ENCODE results near the gene GNRH2.
"Not testable (repeated sequence)": the region's sequence is repeated elsewhere in the genome, so short reads cannot be mapped to it uniquely, and the experiment has no call there.

Gene GNRH2

GRCh38 chr20:3043322-3043721 lies at the start of gene GNRH2:
TSS of gene GNRH2 (plus strand) at chr20:3043622. CDS start at chr20:3044415, 793 bp downstream.
- DNase-seq = no peak

GRCh38 chr20:2995796-2996195 lies 47.6 kb upstream of the GNRH2 start:
- DNase-seq = no peak

- DNase-seq = no peak
Measured at GRCh38 chr20:2998728-2999127, 44.7 kb upstream of the GNRH2 start.

- no peak for DNase-seq
Measured at GRCh38 chr20:3000852-3001523, 42.4 kb upstream of the GNRH2 start.

GRCh38 chr20:3003416-3003815 lies 40.0 kb upstream of the GNRH2 start:
- no peak for DNase-seq

GRCh38 chr20:3010985-3011723 lies 32.3 kb upstream of the GNRH2 start:
- no peak for DNase-seq

- no peak for DNase-seq
Measured at GRCh38 chr20:3011752-3012151, 31.7 kb upstream of the GNRH2 start.

- DNase-seq = no peak
Measured at GRCh38 chr20:3013771-3014170, 29.7 kb upstream of the GNRH2 start.

GRCh38 chr20:3014179-3014578 lies 29.2 kb upstream of the GNRH2 start:
- no peak for DNase-seq

GRCh38 chr20:3014662-3015061 lies 28.8 kb upstream of the GNRH2 start:
- no peak for DNase-seq

- DNase-seq = not testable (repeated sequence)
Measured at GRCh38 chr20:3015302-3015701, 28.1 kb upstream of the GNRH2 start.

- no peak for DNase-seq
Measured at GRCh38 chr20:3021327-3021726, 22.1 kb upstream of the GNRH2 start.

GRCh38 chr20:3021777-3022176 lies 21.6 kb upstream of the GNRH2 start:
- no peak for DNase-seq

- not testable (repeated sequence) for DNase-seq
Measured at GRCh38 chr20:3022559-3023490, 20.6 kb upstream of the GNRH2 start.

- DNase-seq = no peak
Measured at GRCh38 chr20:3027987-3028386, 15.4 kb upstream of the GNRH2 start.

- DNase-seq = no peak
Measured at GRCh38 chr20:3031524-3032147, 11.8 kb upstream of the GNRH2 start.

GRCh38 chr20:3032624-3033023 lies 10.8 kb upstream of the GNRH2 start:
- no peak for DNase-seq

GRCh38 chr20:3037654-3038053 lies 5.8 kb upstream of the GNRH2 start:
- DNase-seq = no peak

- no peak for DNase-seq
Measured at GRCh38 chr20:3038454-3038853, 5.0 kb upstream of the GNRH2 start.

GRCh38 chr20:3039426-3039825 lies 4.0 kb upstream of the GNRH2 start:
- DNase-seq = no peak

GRCh38 chr20:3040086-3040485 lies 3.3 kb upstream of the GNRH2 start:
- DNase-seq = no peak

GRCh38 chr20:3041854-3042409 lies 1.5 kb upstream of the GNRH2 start:
- no peak for DNase-seq

GRCh38 chr20:3042625-3043024 lies 797 bp upstream of the GNRH2 start:
- DNase-seq = no peak
